ENCODE measurements around the gene SLC49A3.

DNA sequence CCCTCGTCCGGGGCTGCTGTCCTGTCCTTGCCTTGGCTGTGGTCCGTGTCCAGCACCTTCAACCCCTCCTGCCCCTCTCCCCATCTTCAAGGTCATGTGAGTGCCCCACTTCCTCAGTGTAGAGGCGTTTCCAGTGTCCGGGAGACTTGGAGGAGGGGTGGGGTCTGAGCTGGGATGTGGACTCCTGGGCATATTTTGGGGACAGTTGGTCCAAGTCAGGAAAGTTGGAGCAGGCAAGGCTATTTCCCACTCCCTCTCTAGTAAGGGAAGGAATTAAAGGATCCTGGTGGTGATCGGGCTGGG is 19.6 kb upstream of the SLC49A3 start:
- TF ChIP-seq, protein P1, sequence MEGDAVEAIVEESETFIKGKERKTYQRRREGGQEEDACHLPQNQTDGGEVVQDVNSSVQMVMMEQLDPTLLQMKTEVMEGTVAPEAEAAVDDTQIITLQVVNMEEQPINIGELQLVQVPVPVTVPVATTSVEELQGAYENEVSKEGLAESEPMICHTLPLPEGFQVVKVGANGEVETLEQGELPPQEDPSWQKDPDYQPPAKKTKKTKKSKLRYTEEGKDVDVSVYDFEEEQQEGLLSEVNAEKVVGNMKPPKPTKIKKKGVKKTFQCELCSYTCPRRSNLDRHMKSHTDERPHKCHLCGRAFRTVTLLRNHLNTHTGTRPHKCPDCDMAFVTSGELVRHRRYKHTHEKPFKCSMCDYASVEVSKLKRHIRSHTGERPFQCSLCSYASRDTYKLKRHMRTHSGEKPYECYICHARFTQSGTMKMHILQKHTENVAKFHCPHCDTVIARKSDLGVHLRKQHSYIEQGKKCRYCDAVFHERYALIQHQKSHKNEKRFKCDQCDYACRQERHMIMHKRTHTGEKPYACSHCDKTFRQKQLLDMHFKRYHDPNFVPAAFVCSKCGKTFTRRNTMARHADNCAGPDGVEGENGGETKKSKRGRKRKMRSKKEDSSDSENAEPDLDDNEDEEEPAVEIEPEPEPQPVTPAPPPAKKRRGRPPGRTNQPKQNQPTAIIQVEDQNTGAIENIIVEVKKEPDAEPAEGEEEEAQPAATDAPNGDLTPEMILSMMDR (IDR thresholded peaks at IDR 0.05) = no peak
- TF ChIP-seq EP300 (IDR thresholded peaks at IDR 0.05) (no peak), POLR2A (IDR thresholded peaks at IDR 0.05) (no peak)
